H54 (cell line): ENCODE results near the gene WDR83.
"Not testable (repeated sequence)": the region's sequence is repeated elsewhere in the genome, so short reads cannot be mapped to it uniquely, and the experiment has no call there.

Experiments
- DNase-seq: peaks from one replicate; pipeline ENCODE4 v3.0.0; 2011; ENCODE audit warnings: low spot score, mixed read lengths; ENCODE audit not compliant: insufficient read length
- FAIRE-seq: peaks from 3 replicates; lab custom pipeline; 2011; peaks lifted over from hg19 to GRCh38; lab: Jason Lieb, UNC
- POLR2A ChIP-seq: IDR thresholded peaks from 2 replicates; pipeline ENCODE4 v1.6.1; 2011; ENCODE audit warnings: low read depth, mild to moderate bottlenecking, low read length

WDR83 gene, protein sequence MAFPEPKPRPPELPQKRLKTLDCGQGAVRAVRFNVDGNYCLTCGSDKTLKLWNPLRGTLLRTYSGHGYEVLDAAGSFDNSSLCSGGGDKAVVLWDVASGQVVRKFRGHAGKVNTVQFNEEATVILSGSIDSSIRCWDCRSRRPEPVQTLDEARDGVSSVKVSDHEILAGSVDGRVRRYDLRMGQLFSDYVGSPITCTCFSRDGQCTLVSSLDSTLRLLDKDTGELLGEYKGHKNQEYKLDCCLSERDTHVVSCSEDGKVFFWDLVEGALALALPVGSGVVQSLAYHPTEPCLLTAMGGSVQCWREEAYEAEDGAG

DNA sequence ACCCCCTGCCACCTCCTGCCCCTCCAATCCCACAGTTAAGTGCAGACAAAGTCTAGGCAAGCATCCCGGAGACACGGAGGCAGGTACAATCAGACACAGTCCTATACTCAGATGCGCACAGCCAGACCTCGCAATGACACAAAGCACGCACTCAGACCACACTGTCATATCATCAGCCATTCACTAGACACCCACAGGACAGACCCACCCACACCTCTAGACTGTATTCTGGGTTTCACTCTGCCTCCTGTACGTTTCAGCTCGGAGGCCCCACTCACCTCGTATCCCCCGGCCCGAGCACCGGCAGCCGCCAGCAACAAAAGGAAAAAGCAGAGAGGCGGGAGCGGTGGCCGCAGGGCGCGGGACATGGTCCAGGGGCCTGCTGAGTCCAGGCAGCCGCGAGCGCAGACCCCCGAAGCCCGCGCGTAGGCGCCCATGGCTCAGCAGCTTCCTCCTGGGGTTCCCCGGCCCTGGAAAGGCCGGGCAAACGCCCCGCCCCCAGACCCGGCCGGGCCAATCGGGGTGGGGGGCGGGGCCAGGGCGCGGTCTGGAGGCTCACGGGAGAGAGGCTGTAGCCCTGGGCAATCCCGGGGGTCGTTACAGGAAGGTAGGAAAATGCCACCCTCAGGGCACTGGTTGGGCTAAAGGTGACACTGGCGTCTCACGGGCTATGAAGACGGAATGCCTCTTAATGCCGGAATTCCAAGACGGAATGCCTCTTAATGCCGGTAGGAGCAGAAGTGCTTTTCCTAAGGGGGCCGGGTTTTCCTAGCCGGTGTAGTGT, at the start of gene WDR83, which contains the start of gene MAN2B1:
Gene WDR83, plus strand, starts transcription at position 543 of the 784 bp plus-strand sequence. CDS start 2,984 bp downstream, outside the sequence.
Gene MAN2B1, minus strand, starts transcription at position 478 of the 784 bp plus-strand sequence. Its CDS starts 41 bp downstream, at position 437.
- TF ChIP-seq POLR2A, result peak; percentile 40; the same call in 1 of the 2 replicates
- no peak for FAIRE-seq
- DNase-seq, result peak; percentile 93

DNA sequence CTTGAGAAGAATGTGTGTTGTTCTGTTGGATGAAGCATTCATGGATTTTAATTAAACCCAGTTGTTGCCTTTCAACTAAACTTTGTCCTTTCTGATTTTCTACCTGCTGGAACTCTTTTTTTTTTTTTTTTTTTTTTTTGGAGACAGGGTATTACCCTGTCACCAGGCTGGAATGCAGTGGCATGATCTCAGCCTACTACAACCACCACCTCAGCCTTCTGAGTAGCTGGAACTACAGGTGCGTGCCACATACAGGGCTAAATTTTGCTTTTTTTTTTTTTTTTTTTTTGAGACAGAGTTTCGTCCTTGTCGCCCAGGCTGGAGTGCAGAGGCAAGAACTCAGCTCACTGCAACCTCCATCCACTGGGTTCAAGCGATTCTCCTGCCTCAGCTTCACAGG, 49.0 kb upstream of the WDR83 start:
- TF ChIP-seq POLR2A, result no peak
- FAIRE-seq, result no peak
- DNase-seq, result no peak

DNA sequence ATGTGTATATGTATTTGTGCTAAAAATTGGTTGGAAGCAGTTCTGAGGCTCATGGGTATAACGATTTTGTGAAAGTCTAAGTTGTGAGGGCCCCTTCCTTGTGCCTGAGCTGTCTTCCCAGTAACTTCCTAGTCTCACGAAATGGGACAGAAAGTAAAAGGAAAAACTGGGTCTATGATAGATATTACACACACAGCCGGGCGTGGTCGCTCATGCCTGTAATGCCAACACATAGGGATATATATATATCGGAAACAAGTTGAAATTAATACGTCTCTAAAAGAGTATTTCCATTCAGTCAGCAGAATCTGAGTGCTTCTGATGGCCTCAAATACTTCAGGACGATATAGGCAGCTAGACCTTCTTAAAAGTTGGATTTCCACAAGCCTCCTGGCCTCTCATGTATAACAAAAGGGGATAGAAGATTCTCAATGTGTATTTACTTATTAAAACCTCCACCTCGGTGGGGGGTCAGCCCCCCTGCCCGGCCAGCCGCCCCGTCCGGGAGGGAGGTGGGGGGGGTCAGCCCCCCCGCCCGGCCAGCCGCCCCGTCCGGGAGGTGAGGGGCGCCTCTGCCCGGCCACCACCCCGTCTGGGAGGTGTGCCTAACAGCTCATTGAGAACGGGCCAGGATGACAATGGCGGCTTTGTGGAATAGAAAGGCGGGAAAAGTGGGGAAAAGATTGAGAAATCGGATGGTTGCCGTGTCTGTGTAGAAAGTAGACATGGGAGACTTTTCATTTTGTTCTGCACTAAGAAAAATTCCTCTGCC, 45.2 kb upstream of the WDR83 start:
- not testable (repeated sequence) for DNase-seq, FAIRE-seq

DNA sequence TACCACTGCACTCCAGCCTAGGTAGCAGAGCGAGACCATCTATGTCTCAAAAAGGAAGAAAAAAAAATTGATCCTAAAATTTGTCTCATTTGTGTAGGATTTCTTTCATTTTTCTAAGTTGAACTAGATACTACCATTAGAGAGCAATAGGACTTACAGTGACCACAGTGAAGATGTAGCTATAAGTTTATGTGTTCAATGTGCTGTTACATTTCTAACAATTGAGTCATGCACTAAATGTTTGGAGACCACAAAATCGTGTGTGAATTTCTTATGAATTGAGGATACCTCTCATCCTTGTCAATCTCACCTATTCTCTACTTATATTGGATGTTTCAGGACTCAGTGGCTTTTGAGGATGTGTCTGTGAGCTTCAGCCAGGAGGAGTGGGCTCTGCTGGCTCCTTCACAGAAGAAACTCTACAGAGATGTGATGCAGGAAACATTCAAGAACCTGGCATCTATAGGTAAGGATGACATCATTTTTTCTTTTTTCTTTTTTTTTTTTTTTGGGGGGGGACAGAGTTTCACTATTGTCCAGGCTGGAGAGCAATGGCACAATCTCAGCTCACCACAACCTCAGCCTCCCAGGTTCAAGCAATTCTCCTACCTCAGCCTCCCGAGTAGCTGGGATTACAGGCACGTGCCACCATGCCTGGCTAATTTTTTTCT, 43.1 kb upstream of the WDR83 start:
- TF ChIP-seq POLR2A, result no peak
- no peak for FAIRE-seq
- DNase-seq, result no peak

DNA sequence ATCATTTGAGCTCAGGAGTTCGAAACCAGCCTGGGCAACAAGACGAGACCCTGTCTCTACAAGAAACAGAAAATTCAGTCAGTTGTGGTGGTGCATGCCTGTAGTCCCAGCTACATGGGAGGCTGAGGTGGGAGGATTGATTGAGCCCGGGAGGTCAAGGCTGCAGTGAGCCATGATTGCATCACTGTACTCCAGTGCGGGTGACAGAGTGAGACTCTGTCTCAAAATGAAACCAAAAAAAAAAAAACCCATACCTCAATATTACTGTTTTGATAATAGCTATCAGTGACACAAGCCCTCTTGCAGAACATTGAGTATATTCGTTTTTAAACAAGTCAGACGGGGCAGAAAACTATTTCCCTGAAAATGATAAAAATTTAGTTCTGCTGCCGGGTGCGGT, 39.6 kb upstream of the WDR83 start:
- TF ChIP-seq POLR2A, result no peak
- FAIRE-seq (no peak), DNase-seq (no peak)

DNA sequence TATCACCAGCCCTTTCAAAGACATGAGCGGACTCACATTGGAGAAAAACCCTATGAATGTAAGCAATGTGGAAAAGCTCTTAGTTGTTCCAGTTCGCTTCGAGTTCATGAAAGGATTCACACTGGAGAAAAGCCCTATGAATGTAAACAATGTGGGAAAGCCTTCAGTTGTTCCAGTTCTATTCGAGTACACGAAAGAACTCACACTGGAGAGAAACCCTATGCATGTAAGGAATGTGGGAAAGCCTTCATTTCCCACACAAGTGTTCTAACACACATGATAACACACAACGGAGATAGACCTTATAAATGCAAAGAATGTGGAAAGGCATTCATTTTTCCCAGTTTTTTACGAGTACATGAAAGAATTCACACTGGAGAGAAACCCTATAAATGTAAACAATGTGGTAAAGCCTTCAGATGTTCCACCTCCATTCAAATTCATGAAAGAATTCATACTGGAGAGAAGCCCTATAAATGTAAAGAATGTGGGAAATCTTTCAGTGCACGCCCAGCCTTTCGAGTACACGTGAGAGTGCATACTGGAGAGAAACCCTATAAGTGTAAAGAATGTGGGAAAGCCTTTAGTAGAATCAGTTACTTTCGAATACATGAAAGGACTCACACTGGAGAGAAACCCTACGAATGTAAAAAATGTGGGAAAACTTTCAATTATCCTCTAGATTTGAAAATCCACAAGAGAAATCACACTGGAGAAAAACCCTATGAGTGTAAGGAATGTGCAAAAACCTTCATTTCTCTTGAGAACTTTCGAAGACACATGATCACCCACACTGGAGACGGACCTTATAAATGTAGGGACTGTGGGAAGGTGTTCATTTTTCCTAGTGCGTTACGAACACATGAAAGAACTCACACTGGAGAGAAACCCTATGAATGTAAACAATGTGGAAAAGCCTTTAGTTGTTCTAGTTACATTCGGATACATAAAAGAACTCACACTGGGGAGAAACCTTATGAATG, 38.3 kb upstream of the WDR83 start:
- DNase-seq (no peak), FAIRE-seq (no peak)
- TF ChIP-seq POLR2A, result no peak

DNA sequence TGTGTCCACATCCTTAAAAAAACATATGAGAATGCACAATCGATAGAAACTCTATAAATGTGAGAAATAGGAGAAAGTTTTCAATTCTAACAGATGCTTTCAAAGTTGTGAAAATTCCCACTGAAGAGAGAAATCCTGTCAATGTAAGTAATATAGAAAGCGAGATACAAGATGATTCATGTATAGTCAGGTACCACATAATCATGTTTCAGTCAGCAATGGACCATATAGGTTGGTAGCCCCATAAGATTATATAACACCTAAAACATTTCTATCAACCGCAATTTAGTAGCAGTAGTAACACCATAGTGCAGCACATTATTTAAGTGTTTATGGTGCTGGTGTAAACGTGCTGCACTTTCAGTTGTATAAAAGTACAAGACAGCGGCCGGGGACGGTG, 37.4 kb upstream of the WDR83 start:
- no peak for FAIRE-seq
- no peak for TF ChIP-seq POLR2A

DNA sequence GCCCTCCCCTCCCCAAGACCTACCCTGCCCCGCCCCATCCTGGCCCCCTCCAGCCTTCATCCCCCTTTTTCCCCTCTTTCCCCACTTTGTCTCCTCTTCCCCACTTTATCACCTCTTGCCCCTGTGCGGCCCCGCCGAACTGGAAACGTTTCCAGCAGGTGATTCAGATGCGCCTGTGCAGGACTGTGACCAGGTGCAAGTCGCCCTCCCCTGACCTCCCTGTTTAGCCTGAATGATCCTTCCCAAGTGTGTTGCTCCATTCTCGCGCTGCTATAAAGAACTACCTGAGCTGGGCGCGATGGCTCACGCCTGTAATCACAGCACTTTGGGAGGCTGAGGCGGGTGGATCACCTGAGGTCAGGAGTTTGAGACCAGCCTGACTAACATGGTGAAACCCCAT, 30.0 kb upstream of the WDR83 start:
- no peak for FAIRE-seq
- TF ChIP-seq POLR2A, result no peak
- no peak for DNase-seq

More for the DNA sequence above, 37.4 kb upstream of the WDR83 start:
- DNase-seq, result no peak

DNA sequence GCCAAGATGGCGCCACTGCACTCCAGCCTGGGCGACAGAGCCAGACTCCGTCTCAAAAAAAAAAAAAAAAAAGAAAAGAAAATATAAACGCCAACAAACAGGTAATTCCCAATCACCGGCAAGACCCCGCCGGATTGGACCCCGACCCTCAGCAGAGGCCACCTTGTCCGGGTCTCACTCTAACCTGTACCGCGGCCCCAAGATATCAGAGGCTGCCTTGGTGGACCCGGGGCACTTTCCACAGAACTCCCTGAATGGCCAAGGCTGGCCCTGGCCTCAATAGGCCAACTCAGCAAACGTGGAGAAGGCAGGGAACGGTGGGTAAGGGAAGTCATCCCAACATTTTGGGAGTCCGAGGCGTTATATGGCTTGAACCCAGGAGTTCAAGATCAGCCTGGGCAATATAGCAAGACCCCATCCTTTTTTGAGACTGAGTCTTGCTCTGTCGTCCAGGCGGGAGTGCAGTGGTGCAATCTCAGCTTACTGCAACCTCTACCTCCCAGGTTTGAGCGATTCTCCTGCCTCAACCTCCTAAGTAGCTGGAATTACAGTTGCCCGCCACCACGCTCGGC, 27.9 kb upstream of the WDR83 start:
- DNase-seq (no peak), FAIRE-seq (no peak)
- TF ChIP-seq POLR2A, result no peak

DNA sequence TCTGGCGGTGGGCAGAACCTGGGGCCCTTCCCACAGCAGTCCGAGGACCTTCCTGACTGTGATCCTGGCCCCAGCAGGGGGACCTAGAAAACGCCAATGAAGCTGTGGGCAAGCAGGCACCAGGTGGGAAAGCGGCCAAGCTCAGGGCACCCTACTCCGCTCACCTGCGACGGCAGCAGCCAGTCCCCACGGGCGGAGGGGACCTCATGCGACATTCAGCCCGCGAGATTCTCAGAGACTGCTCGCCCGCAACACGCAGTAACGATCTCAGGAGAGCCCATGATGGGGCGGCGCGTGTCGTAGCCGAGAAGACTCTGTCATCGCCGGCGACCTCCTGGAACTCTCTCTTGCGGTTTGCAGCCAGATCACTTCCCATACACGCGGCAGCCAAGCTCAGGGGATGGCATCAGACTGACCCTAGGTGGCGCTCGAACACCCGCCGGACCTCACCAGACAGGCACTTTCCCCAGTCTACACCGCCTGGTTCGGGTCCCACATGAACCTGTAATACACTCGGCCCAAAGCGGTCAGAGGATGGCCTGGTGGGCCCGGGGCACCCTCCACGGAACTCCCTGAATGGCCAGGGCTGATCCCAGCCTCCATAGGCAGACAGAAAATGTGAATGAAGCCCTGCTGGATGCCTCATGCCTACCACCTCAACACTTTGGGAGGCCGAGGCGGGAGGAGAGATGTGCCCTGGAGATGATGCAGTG, 26.6 kb upstream of the WDR83 start:
- TF ChIP-seq POLR2A, result no peak
- DNase-seq (peak; percentile 81), FAIRE-seq (no peak)

DNA sequence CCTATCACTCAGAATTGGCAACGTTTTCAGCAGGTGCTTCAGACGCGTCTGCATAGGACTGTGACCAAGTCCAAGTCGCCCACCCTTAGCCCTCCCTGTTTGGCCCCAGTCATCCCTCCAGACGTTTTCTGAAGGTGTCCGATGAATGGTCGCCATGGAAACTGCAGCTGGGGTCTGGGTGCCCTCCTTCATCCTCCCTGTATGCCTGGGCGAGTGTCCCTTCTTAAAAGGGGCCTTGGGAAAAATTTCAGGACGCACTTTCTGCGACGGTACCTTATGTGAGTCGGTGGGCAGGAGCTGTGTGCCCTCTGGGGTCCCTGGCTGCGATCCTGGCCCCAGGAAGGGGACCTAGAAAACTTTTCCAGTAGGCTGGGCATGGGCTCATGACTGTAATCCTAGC, 25.2 kb upstream of the WDR83 start:
- no peak for TF ChIP-seq POLR2A
- FAIRE-seq, result no peak
- no peak for DNase-seq
